Amniotic stem cell (primary cell): ENCODE data around the gene SAMD11.
"Not testable (repeated sequence)": the region's sequence is repeated elsewhere in the genome, so short reads cannot be mapped to it uniquely, and the experiment has no call there.

Source experiments
- DNase-seq: peaks from one replicate; lab custom pipeline; 2025; lab: John Stamatoyannopoulos, UW

Gene SAMD11

GRCh38 chr1:974687-975328 is 51.1 kb downstream of the SAMD11 start:
- no peak for DNase-seq

GRCh38 chr1:975365-975764 is 51.6 kb downstream of the SAMD11 start:
- DNase-seq = no peak

- no peak for DNase-seq
These were observed 52.4 kb downstream of the SAMD11 start for GRCh38 chr1:975896-976683.

GRCh38 chr1:976791-977190 is 53.1 kb downstream of the SAMD11 start:
- not testable (repeated sequence) for DNase-seq

GRCh38 chr1:978069-978834 is 54.5 kb downstream of the SAMD11 start:
- no peak for DNase-seq

- DNase-seq = no peak
These were observed 55.4 kb downstream of the SAMD11 start for GRCh38 chr1:978835-979743.

GRCh38 chr1:979744-980072 is 56.0 kb downstream of the SAMD11 start:
- no peak for DNase-seq

- DNase-seq = no peak
These were observed 56.4 kb downstream of the SAMD11 start for GRCh38 chr1:980137-980571.

- DNase-seq = no peak
These were observed 57.1 kb downstream of the SAMD11 start for GRCh38 chr1:980602-981395.

- no peak for DNase-seq
These were observed 57.8 kb downstream of the SAMD11 start for GRCh38 chr1:981491-981954.

GRCh38 chr1:981955-982558 is 58.3 kb downstream of the SAMD11 start, which contains the start of gene PERM1:
PERM1 (minus strand) TSS chr1:982093; CDS start chr1:981029, 1,064 bp downstream.
- DNase-seq = no peak

- no peak for DNase-seq
These were observed 59.2 kb downstream of the SAMD11 start for GRCh38 chr1:982765-983436.

- no peak for DNase-seq
These were observed 60.2 kb downstream of the SAMD11 start for GRCh38 chr1:983798-984475.

- no peak for DNase-seq
These were observed 60.7 kb downstream of the SAMD11 start for GRCh38 chr1:984476-984814.

- no peak for DNase-seq
These were observed 61.4 kb downstream of the SAMD11 start for GRCh38 chr1:985126-985525.

GRCh38 chr1:988061-988460 is 64.3 kb downstream of the SAMD11 start:
- not testable (repeated sequence) for DNase-seq

- not testable (repeated sequence) for DNase-seq
These were observed 67.6 kb downstream of the SAMD11 start for GRCh38 chr1:991275-991674.

- DNase-seq = no peak
These were observed 68.2 kb downstream of the SAMD11 start for GRCh38 chr1:991895-992294.

GRCh38 chr1:992362-992761 is 68.6 kb downstream of the SAMD11 start:
- no peak for DNase-seq
